Naive thymus-derived CD4-positive, alpha-beta T cell (primary cell): ENCODE results near the gene ZNF71. TPM values are rescaled to one million over a fixed set of nuclear protein-coding genes. Genes with fewer than 3 reads are reported as not detected.

ENCODE experiments used
- polyA plus RNA-seq, 2 donors: library from polyadenylated mRNA; unstranded; fragments of 300-500 nt; fragmentation: Illumina TruSeq; gene quantifications; one replicate each; pipeline ENCODE4 v1.2.3, GENCODE V29; 2021
- total RNA-seq, 6 experiments: library from RNA in 5 of 6; stranded (reverse) in 5 of 6; gene quantifications; 1 replicate in 5 of 6; 2 replicates in 1 of 6; pipeline ENCODE4 v1.2.3 and lab custom pipeline; 2021 to 2026

ZNF71 gene
- total and polyA plus RNA-seq, 7 experiments from 2014 or later, result 4.5 to 12.9 (median 6.9) TPM

Other genes with a start within 250 kb of the ZNF71 start
- gene ZNF582, start 201.8 kb upstream of the ZNF71 start, total RNA-seq, result 1 to 10 TPM; 1.7 to 7.6 (median 3.3) TPM
- gene ZNF582, start 201.8 kb upstream of the ZNF71 start, polyA plus RNA-seq, result 1 to 10 TPM; 5.7 to 5.8 TPM
- 10 to 100 TPM in 2 of 5 experiments, 1 to 10 TPM in 3; 2.4 to 14.3 (median 3.1) TPM for gene ZNF583, start 191.0 kb upstream of the ZNF71 start, total RNA-seq
- gene ZNF583, start 191.0 kb upstream of the ZNF71 start, polyA plus RNA-seq, result 10 to 100 TPM; 16.3 to 20.1 TPM
- gene ZNF667, start 118.0 kb upstream of the ZNF71 start, total RNA-seq, result 1 to 10 TPM in 4 of 5 experiments, not detected in 1; 1.1 to 8.1 (median 2.2) TPM
- 1 to 10 TPM; 2.3 to 3.1 TPM for gene ZNF667, start 118.0 kb upstream of the ZNF71 start, polyA plus RNA-seq
- 1 to 10 TPM in 3 of 5 experiments, under 1 TPM in 2; 0.22 to 2.3 (median 1.6) TPM for gene ZNF471, start 87.4 kb upstream of the ZNF71 start, total RNA-seq
- gene ZNF471, start 87.4 kb upstream of the ZNF71 start, polyA plus RNA-seq, result 1 to 10 TPM; 1.1 to 1.6 TPM
- 10 to 100 TPM in 2 of 5 experiments, 1 to 10 TPM in 3; 3.1 to 10.6 (median 5.4) TPM for gene ZFP28, start 56.4 kb upstream of the ZNF71 start, total RNA-seq
- 1 to 10 TPM; 2.4 to 2.8 TPM for gene ZFP28, start 56.4 kb upstream of the ZNF71 start, polyA plus RNA-seq
- gene ZNF470, start 27.8 kb upstream of the ZNF71 start, total RNA-seq, result 1 to 10 TPM in 4 of 5 experiments, under 1 TPM in 1; 0.98 to 5.9 (median 2.4) TPM
- gene ZNF470, start 27.8 kb upstream of the ZNF71 start, polyA plus RNA-seq, result 1 to 10 TPM; 2.1 to 3.5 TPM
- under 1 TPM in 2 of 5 experiments, not detected in 3; 0.31 to 0.37 TPM for gene SMIM17, start 47.9 kb downstream of the ZNF71 start, total RNA-seq
- not detected for gene SMIM17, start 47.9 kb downstream of the ZNF71 start, polyA plus RNA-seq
- 1 to 10 TPM in 4 of 5 experiments, under 1 TPM in 1; 0.73 to 5.7 (median 1.4) TPM for gene ZNF835, start 76.5 kb downstream of the ZNF71 start, total RNA-seq
- gene ZNF835, start 76.5 kb downstream of the ZNF71 start, polyA plus RNA-seq, result 10 to 100 TPM in 1 of 2 donors, 1 to 10 TPM in 1; 1.9 to 10.4 TPM
- gene PEG3, start 245.4 kb downstream of the ZNF71 start, total RNA-seq, result under 1 TPM in 1 of 5 experiments, not detected in 4; 0.15 TPM
- gene PEG3, start 245.4 kb downstream of the ZNF71 start, polyA plus RNA-seq, result not detected
- gene ZIM2, start 245.4 kb downstream of the ZNF71 start, total RNA-seq, result not detected
- gene ZIM2, start 245.4 kb downstream of the ZNF71 start, polyA plus RNA-seq, result not detected